ENCODE results near the gene ANKRD18B.
"Not testable (repeated sequence)": the region's sequence is repeated elsewhere in the genome, so short reads cannot be mapped to it uniquely, and the experiment has no call there.

ANKRD18B gene

DNA sequence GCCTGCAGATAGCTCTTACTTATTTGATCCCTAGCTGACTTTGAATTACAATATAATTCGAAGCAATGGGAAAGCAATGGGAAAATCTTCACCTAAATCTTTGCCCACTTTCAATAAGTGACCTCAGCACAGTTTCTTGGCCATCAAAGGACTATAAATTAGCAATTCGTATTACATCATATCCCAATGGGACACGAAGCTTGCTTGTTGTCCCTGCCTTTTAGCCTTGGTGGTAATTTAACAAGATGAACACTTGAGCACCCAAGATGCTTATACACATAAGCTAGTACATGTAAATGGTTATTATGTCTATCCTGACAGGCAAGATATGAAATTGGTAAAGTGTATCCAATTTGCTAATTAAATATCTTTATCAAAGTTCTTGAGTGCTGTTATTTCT lies 9.9 kb downstream of the ANKRD18B start:
- not testable (repeated sequence) for DNase-seq (ENCODE audit: low read depth)

DNA sequence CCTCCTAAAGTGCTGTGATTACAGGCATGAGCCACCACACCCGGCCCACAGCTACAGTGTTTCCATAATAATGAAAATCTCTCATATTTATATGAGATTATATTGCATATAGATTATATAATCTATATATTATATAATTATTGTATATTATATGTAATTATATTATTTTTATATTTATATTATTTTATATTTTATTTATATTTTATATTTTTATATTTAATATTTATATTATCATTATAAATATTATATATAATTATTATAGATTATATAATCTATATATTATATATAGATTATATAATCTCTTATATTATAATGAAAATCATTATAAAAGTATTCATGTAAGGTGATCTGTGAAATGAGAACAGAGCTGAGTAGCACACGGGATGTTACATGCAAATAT lies 11.5 kb downstream of the ANKRD18B start:
- DNase-seq (ENCODE audit: low read depth), result no peak

DNA sequence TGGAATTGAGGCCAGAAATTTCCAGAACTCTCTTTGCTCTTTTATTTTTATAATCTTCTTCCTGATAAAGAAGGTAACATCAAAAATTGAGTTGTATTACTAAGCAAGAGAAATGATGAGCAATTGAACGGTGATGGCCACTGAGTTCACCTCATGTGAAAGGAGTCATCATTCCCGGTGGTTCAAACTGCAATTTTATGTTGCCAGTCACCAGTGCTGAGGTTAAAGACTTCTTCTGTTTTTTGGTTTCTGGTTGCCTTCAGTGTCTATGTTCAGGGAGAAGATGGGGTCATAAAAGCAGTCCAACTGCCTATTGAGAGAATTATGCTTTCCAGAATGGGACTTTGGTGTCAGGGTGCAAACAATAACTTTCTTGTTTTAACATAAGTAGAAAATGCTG lies 19.4 kb downstream of the ANKRD18B start:
- DNase-seq (ENCODE audit: low read depth), result not testable (repeated sequence)

DNA sequence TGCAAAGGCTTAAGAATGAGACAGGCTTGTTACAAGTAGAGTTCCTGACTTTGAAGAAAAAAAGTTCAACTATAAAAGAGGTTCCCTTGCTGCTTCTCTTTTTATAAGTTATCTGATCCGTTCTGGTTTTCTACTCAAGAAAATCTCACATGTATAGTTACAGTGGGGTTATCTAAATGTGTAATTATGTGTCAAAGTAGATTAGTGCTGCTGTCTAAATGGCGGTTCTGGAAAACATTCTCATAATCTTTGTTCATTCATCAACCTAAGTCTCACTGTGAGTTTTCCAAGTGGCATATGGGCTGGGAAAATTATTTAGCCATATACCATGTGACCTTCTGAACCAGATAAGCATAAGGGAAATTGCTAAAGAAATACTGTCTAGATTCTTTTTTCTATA lies 21.7 kb downstream of the ANKRD18B start:
- DNase-seq (ENCODE audit: low read depth), result not testable (repeated sequence)

DNA sequence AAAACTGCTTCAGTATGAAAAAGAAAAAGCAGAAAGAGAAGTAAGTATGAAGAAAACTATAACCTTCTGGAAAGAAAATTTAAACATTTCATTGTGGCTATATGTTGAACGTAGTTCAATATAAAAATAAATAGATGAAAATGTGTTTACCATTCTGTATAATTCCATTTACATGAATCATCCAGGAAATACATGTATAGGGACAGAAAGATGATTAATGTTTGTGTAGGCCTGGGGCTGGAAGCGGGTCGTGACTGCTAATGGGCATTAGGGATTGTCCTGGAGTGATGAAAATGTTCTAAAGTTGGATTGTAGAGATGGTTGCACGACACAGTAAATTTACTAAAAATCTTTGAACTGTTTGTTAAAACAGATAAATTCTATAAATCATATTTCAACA lies 24.8 kb downstream of the ANKRD18B start:
- not testable (repeated sequence) for DNase-seq (ENCODE audit: low read depth)

DNA sequence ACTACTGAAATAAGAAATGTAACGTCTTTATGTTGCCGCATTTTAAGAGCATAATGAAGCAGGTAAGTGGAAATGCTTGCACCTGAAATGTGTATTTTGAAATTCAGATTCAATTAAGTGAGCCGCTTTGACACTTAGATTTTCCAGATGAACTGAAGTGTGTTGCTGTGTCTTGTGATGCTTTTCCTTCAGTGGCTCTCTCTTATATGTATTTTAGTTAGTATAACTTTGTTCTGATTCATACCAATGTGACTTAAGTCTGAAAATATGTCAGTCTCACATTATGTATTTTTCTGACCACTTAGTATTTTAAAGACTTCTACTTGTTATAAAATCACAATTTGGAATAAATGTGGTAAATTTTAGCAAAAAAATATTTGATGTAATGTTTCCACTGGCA lies 25.4 kb downstream of the ANKRD18B start:
- not testable (repeated sequence) for DNase-seq (ENCODE audit: low read depth)

DNA sequence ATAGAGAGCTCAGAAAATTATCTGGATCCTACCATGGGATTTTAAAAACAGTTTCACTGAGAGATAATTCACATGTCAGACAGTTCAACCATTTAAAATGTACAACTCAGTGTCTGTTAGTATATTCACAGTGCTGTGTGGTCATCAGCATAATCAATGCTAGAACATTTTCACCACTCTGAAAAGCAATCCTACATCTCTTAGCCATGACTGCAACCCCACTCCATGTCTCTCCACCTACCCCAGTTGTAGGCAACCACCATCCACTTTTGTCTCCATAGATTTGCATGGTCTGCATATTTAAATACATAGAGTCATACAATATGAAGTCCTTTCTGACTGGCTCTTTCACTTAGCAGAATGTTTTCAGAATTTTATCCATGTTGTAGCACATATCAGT lies 27.1 kb downstream of the ANKRD18B start:
- not testable (repeated sequence) for DNase-seq (ENCODE audit: low read depth)

DNA sequence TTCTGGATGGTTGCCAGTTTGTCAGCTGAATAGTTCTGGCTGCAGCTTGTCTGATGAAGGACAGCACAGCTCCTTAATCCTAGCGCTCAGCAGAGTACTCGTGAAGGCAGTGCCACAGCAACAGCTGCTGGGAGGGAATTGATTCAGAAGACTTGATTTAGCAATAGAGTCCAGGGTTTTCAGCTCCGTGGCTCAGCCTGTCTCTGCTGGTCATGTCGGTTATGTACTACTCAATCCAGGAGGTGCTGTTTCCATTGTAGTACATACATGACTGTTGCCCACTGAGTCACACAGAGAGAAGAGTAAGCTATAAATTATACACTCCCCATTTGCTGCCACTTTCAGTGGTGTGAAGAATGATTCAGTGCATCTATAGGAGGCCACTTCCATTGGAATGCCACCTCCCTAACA lies 28.3 kb downstream of the ANKRD18B start:
- not testable (repeated sequence) for DNase-seq (ENCODE audit: low read depth)

DNA sequence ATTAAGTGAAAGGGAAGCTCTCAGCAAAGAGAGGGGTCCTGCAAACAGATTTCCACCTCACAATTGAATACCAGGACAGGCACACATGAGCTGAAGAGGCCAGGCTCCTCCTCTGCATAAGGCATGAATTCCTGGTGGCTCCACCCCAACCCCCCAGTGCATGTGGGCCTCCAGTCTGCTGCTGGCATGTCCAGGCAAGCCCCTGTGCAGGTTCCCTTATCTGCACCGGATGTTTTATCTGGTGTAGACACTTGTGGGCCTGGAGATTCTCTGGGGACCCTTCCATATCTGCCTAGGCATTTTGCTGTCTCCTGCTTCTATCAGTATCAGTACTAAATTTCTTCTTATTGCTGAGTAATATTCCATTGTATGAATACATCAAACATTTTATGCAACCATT lies 36.2 kb downstream of the ANKRD18B start:
- DNase-seq (ENCODE audit: low read depth), result not testable (repeated sequence)

DNA sequence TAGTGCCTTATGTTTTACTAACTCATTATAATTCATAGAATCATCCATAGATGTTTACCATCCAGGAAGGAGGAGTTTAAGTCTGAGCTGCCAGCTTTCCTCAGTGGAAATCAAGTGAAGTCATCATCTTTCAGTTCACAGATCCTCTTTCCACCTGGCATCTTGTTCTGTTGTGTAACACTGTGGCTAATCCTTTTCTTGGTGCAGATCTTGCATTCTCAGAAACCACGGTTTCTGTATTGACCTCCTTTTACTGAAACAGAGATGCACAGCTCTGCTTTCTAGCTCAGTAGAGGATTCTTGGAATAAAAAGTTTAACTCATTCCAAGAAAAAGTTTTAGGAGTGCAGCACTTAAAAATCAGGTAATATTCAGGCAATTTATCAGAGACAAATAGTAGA lies 38.1 kb downstream of the ANKRD18B start:
- DNase-seq (ENCODE audit: low read depth), result not testable (repeated sequence)

DNA sequence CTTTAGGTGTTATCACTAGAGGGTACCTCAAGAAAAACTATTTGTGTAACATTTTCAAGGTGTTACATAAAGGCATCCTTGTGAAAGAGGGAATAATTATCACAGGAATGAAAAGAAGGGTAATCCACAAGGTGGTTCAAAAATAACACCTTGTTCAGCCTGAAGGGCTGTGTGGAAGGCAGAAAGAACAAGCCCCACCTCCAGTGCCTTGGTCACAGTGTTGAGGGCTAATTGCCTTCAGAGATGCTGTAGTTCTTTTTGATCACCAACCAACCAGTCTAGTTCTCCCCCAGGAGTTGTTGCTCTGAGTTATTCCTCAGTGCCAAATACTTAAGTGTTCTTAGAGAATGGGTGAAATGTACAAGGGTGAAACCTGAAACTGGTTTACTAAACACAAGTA lies 43.7 kb downstream of the ANKRD18B start:
- not testable (repeated sequence) for DNase-seq (ENCODE audit: low read depth)

DNA sequence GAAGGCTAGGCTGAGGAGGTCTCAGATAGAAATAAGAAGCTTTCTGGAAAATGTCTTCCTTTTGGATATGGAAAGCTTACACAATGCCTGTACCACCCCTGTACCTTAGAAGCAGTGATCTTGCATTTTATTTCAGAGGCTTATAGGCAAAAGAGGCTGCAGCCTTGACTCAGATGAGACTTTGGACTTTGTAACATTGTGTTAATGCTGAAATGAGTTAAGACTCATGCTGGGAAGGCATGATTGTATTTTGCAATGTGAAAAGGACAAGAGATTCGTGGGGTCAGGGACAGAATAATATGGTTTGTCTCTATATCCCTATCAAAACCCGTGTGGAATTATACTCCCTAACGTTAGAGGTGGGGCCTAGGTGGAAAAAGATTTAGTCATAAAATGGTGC lies 53.7 kb downstream of the ANKRD18B start:
- DNase-seq (ENCODE audit: low read depth), result not testable (repeated sequence)

DNA sequence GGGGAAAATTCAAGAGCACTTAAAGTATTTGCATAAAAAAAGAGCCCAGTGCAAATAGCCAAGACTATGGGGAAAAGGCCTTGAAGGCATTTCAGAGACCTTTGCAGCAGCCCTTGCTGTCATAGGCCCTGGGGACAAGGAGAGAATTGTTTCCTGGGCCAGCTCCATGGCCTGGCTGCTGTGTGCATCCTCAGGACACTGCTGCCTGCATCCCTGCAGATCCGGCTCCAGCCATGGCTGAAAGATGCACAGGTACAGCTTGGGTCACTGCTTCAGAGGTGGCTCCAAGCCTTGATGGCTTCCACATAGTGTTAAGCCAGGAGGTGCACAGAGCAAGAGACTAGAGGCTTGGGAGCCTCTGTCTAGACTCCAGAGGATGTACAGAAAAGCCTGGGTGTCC lies 55.9 kb downstream of the ANKRD18B start:
- not testable (repeated sequence) for DNase-seq (ENCODE audit: low read depth)

DNA sequence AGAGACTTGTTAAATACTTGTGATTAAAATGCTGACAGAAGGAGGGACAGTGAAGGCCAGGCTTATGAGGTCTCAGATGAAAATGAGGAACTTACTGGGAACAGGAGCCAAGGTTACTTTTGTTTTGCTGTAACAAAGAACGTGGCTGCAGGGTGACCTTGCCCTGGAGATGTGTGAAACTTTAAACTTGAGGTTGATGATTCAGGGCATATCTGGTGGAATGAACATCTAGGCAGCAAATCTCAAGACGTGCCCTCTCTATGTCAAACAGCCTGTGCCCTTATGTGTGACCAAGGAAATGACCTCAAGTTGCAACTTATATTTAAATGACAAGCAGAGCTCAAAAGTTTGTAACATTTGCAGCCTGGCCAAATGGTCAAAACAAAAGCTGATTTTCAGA lies 58.6 kb downstream of the ANKRD18B start:
- not testable (repeated sequence) for DNase-seq (ENCODE audit: low read depth)

DNA sequence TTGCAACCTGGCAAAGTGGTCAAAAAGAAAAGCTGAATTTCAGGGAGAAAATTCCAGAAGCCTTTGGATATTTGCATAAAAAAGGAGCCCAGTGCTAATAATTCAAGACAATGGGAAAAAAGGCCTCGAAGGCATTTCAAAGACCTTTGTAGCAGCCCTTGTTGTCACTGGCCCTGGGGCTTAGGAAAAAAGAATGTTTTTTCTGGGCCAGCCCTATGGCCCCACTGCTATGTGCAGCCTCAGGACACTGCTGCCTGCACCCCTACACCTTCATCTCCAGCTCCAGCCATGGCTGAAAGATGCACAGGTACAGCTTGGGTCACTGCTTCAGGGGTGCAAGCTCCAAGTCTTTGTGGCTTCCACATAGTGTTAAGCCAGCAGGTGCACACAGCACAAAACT lies 62.1 kb downstream of the ANKRD18B start:
- not testable (repeated sequence) for DNase-seq (ENCODE audit: low read depth)

DNA sequence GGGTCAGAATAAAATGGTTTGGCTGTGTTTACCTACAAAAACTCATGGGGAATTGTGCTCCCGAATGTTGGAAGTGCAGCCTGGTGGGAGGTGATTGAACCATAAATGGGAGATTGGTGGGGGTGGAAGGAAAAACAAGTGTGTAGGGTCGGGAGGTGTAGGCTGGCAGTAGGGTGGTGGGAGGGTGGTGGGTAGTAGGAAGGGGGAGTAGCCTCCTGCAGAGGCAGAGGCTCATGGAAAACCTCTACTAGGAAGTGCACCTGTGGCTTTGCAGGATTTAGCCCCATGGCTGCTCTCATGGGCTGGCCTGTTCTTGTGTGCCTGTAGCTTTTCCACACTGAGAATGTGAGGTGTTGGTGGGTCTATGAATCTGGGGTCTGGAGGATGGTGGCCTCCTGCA lies 63.7 kb downstream of the ANKRD18B start:
- not testable (repeated sequence) for DNase-seq (ENCODE audit: low read depth)

DNA sequence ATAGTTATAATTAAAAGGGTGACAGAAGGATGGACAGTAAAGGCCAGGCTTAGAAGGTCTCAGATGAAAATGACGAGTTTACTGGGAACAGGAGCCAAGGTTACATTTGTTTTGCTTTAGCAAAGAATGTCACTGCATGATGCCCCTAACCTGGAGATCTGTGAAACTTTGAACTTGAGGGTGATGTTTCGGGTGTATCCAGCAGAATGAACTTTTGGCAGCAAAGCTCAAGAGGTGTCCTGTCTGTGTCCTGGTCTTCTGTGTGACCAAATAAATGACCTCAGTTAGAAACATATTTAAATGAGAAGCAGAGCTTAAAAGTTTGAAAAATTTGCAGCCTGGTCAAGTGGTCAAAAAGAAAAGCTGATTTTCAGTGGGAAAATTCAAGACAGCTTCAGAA lies 64.8 kb downstream of the ANKRD18B start:
- not testable (repeated sequence) for DNase-seq (ENCODE audit: low read depth)

DNA sequence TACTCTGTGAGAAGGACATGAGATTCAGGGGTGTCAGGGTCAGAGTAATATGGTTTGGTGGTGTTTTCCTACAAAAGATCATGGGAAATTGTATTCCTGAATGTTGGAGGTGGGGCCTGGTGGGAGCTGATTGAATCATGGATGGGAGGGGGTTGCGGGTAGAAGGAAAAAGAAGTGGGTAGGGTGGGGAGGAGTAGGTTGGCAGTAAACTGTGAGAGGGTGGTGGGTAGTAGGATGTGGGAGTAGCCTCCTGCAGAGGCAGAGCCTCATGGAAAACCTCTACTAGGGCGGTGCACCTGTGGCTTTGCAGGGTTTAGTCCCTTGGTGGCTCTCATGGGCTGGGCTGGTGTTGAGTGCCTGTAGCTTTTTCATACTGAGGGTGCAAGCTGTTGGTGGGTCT lies 66.8 kb downstream of the ANKRD18B start:
- not testable (repeated sequence) for DNase-seq (ENCODE audit: low read depth)

DNA sequence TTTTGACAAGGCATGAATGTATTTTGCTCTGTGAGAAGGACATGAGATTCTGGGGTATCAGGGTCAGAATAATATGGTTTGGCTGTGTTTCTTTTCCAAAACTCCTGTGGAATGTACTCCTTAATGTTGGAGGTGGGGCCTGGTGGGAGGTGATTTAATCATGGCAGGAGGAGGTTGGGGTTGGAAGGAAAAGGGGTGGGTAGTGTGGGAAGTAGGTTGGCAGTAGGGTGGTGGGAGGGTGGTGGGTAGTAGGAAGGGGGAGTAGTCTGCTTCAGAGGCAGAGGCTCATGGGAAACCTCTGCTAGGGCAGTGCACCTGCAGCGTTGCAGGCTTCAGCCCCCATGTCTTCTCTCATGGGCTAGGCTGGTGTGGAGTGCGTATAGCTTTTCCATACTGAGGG lies 72.9 kb downstream of the ANKRD18B start:
- DNase-seq (ENCODE audit: low read depth), result not testable (repeated sequence)

DNA sequence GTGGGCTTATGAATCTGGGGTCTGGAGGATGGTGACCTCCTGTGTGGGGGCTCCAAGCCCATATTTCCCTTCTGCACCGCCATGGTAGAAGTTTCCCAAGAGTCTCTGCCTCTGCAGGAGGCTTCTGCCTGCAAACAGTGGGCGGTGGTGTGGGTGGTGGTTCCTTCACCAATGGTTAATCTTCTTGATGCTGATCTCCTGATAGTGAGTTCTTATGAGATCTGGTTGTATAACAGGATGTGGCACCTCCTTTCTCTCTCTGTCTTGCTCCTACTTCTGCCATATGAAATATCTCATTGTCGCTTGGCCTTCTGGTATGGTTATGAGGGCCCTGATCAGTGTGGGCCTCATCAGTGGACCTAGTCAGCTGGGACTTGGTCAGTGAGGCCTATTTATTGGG lies 73.3 kb downstream of the ANKRD18B start:
- DNase-seq (ENCODE audit: low read depth), result not testable (repeated sequence)

DNA sequence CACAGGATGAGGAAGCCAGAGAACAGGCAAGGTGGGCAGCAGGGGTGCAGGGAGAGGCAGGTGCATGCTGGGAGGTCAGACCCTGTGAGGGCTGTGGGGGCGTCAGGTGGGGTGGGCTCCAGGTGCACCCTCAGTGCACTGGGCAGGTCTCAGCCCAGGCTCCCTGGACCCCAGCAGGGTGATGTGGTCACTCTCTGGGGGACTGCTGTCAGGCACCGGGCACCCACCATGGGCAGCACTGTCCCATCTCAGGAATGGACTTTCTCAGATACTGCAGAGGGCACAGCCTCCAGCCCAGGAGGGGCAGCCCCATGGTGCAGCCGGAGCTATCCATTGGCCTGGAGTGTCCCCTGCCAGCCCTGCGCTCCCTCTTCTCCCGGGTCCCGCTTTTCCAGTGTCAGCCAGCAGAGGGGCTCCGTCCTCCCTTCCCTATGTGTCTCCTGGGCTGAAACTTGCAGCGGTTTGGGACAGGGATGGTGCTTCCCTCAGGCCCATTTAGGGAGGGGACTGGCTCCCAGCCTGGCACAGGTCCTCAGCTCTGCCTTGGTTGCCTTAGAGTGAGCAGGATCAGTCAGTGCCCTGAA lies 74.8 kb downstream of the ANKRD18B start:
- not testable (repeated sequence) for DNase-seq (ENCODE audit: low read depth)

DNA sequence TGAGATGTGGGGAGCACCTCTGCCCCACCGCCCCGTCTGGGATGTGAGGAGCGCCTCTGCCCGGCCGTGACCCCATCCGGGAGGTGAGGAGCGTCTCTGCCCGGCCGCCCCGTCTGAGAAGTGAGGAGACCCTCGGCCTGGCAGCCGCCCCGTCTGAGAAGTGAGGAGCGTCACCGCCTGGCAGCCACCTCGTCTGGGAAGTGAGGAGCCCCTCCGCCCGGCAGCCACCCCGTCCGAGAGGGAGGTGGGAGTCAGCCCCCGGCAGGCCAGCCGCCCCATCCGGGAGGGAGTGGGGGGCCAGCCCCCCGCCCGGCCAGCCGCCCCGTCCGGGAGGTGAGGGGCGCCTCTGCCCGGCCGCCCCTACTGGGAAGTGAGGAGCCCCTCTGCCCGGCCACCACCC lies 76.9 kb downstream of the ANKRD18B start:
- DNase-seq (ENCODE audit: low read depth), result not testable (repeated sequence)

DNA sequence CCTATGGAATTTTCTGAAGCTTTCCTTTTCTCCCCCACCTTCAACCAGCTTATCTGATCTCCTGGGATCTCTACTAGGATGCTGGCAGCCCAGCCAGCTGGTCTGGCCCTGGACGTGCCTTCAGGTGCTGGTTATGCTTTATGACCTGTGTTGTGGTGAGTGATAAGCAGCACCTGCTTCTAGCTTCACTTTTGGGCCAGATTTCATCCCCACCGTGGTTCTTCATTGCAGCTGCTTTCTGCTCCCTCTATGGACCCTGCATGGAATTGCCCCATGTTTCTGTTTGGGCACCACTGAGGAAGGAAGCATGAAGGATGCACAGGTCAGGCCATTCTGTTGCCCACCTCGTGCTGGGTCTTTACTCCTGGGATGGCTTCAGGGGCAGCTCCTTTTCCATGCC lies 80.2 kb downstream of the ANKRD18B start:
- DNase-seq (ENCODE audit: low read depth), result not testable (repeated sequence)

DNA sequence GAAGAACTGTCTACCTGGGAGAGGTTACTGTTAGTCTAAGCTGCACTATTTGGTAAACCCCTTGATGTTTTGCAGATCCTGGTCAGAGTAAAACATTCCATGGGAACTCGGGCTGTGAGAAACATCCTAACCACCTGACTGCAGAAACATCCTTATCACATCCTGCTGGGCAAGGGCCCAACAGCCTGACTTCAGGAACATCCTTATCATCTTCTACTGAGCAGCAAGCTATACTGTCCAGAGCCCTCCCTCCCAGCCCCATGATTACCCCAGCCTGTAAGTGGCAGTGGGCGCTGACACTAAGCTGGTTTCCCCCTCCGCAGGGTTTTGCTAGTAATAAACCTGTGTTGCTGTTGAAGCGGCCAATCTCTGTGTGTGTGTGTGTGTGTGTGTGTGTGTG lies 80.9 kb downstream of the ANKRD18B start:
- not testable (repeated sequence) for DNase-seq (ENCODE audit: low read depth)

All from stimulated activated CD8-positive, alpha-beta memory T cell treated with anti-CD3 and anti-CD28 coated beads, Interleukin-12 subunit alpha, Interleukin-12 subunit beta, amount 100 ng/mL, for 4 hours (primary cell).